NCI-H1436 treated with DMSO at 0.1 percent for 48 hours (cell line): ENCODE results near the gene PDZRN4.
"Not testable (repeated sequence)": the region's sequence is repeated elsewhere in the genome, so short reads cannot be mapped to it uniquely, and the experiment has no call there.

Experiments used
- DNase-seq: peaks from one replicate; lab custom pipeline; 2025; lab: John Stamatoyannopoulos, UW

PDZRN4 gene

GRCh38 chr12:41563051-41563450 is 374.9 kb downstream of the PDZRN4 start:
- no peak for DNase-seq

- no peak for DNase-seq
These were observed 376.7 kb downstream of the PDZRN4 start for GRCh38 chr12:41564816-41565215.

DNA sequence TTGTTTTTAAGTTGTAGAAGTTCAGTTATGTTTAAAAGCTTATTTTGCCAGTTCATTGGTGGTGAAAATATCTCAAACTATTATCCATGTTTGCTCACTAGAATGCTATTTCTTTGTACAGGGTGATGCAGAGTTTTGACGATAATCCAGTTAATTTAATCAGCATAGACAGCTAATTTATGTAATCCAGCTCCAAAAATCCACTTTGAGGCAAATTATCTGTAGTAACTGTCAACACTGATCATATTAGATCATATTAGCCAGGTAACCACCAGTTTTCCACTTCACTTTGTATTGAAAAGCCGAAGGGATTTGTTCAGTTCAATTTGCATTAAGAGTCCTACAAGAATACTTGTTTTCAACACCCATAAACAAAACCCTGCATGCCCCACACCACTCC is 378.6 kb downstream of the PDZRN4 start:
- DNase-seq, result no peak

- DNase-seq, result no peak
These were observed 385.3 kb downstream of the PDZRN4 start for GRCh38 chr12:41573445-41573844.

DNA sequence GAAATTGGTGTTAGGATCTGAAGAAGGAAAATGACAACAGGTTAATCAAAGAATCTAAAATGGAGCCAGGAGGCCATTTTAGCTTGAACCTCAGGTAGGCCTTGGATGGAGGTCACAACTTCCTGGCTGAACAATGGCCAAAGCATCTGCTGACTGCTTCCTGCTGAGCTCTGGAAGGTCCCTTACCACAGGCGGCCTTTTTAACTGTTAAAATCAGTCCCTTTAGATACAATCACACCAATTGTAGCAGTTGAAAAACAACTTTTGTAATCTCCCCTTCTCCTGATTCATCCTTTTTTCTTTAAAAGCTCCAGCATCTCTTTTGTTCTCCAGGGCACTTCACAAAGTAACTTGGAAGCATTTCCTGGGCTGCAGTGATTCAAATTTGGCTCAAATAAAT is 388.8 kb downstream of the PDZRN4 start:
- DNase-seq, result no peak

DNA sequence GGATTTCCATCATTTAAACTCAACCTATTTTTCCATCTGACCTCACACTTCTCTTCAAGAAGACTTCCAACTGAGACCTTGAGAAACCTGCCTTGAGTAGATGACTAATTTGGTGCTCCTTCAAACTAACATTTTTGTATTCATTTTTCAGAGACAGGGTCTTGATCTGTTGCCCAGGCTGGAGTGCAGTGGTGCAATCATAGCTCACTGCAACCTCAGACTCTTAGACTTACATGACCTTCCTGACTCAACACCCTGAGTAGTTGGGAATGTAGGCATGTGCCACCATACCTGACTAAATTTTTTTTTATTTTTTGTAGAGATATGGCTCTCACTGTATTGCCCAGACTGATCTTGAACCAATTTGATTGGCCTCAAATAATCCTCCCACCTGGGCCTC is 389.9 kb downstream of the PDZRN4 start:
- no peak for DNase-seq

- DNase-seq, result no peak
These were observed 397.7 kb downstream of the PDZRN4 start for GRCh38 chr12:41585784-41586183.

- DNase-seq, result no peak
These were observed 399.5 kb downstream of the PDZRN4 start for GRCh38 chr12:41587574-41587973.

GRCh38 chr12:41589878-41590277 is 401.8 kb downstream of the PDZRN4 start:
- no peak for DNase-seq

DNA sequence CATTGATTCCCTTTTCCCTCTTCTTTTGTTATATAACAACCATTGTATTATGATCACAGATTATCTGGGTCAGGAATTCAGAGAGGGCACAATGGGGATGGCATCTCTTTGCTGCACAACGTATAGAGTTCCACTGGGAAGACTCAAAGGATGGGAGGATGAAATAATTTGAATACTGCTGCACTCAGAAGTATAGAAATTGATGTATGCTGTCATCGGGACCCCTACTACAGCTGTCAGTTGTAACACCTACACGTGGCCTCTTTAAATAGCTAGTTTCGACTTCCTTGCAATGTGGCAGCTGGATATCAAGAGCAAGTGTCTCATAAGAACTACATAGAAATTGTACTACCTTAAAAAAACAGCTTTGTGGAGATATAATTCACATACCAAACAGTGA is 408.1 kb downstream of the PDZRN4 start:
- no peak for DNase-seq

DNA sequence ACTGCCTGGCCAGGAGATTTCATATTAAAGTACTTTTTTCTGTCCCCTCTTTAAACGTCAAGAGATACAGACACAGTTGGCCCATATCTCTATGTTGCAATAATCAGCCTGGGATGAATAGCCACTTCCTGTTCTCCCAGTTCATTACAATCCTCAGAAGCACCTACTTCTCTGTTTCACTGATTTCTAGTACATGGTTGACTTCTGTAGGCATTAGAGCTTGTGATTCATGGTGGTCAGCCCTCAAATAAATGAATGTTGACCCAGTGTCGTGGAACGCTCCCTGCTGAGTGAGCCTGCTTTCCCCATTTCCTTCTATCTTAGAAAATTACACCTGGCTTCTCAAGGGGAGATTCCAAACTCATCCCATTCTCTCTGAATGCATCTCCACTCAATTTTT is 416.7 kb downstream of the PDZRN4 start:
- DNase-seq, result no peak

GRCh38 chr12:41605545-41606305 is 417.6 kb downstream of the PDZRN4 start:
- no peak for DNase-seq

DNA sequence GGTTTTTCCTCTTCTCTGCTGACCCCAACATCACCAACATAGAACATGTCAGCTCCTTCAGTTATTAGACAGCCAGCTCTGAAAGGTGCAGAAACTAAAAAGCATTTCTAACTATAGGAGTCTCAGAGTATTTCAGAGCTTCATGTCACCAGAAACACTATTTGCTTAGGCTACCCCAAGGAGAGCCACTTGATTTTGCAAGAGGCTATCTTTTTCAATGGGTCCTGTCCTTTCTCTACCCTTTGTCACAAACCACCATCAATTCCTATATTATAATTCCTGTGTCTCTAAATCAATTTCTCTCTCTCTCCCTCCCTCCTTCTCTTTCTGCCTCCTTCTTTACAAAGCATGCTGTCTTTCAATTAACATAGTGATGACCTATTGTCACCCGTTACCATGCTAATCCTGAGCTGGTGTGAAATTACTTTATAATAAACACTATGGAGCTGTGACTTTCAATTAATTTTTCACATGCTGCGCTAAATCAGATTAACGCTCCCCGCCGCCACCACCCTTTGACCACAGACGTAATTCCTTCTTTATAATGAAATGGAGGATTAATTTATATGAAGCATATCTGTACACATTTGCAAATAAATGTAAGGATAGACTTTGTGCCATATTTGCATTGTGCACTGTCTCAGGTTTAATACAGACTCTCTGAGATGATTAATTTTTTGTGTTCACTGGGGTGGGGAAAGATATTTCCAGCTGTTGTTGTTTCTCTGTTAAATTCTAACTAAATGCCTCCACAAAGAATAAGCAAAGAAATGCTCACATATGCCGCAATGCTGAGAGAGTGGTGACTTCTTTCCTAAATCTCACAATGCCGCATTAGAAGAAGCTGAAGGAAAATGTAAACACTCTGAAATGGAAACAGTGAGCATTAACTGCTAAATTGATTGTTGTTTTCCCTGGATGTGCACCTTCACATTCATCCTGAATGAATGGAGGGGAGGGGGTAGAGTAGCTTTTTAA is 418.6 kb downstream of the PDZRN4 start:
- no peak for DNase-seq

DNA sequence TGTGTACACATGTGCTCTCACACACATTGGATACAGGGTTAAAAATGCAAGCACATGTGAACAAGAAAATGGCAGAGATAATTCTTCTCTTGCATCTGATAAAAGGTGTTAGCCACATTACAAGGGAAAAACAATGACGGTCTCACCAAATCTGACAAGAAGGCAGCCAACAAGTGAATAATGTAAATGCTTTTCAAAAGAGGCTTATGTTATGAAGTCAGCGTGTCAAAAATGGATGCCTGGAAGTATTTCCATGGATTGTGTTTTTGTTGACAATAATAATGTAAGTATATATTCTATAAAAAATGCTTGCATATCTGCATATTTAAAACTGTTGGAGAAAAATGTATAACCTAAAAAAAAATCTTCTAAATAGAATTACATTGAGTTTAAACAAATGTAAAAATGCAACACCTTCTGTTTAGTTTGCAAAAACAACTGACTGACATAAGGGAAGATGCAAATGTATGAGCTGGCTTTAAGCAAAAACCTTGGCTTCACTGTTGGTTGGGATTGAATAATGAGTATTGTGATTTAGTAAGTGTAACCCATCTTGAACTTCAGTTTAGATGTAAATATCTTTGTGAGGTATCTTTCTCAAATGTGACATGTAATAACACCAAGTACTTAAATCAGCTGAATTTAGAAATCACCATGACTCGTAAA is 424.9 kb downstream of the PDZRN4 start:
- DNase-seq, result no peak

DNA sequence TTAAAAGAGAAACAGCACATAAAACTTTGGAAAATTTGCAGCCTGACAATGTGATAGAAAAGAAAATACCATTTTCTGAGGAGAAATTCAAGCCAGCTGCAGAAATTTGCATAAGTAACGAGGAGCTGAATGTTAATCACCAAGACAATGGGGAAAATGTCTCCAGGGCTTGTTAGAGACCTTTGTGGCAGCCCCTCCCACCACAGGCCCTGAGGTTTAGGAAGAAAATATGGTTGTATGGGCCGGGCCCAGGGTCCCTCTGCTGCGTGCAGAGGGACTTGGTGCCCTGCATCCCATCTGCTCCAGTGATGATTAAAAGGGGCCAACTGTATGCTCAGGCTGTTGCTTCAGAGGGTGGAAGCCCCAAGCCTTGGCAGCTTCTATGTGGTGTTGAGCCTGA is 427.1 kb downstream of the PDZRN4 start:
- not testable (repeated sequence) for DNase-seq

GRCh38 chr12:41619705-41620104 is 431.6 kb downstream of the PDZRN4 start:
- no peak for DNase-seq

DNA sequence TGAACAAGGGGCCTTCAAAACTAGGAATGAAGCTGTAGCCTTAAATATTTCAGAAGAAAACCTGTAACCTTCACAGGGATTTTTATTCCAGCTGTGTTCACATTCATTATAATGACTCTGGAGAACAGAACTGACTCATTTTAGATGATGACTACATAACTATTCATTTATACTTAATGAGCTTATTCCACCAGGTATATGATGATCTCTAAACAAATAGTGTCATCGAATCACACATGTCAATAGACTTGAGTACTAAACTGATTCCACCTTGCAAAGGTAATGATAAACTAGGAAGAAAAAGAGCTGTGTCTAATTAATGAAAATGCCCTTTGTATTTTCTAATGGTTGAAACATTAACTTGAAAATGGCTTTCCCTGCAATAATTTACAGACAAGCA is 433.2 kb downstream of the PDZRN4 start:
- DNase-seq, result no peak
